GM21447 (cell line): ENCODE data around the gene METTL24.
"Not testable (repeated sequence)": the region's sequence is repeated elsewhere in the genome, so short reads cannot be mapped to it uniquely, and the experiment has no call there.

ENCODE experiments used
- ATAC-seq: cut with Tn5 transposase; IDR thresholded peaks from one replicate; pipeline ENCODE4 v1.9.1; 2021; ENCODE audit not compliant: unreplicated experiment

The METTL24 gene

DNA sequence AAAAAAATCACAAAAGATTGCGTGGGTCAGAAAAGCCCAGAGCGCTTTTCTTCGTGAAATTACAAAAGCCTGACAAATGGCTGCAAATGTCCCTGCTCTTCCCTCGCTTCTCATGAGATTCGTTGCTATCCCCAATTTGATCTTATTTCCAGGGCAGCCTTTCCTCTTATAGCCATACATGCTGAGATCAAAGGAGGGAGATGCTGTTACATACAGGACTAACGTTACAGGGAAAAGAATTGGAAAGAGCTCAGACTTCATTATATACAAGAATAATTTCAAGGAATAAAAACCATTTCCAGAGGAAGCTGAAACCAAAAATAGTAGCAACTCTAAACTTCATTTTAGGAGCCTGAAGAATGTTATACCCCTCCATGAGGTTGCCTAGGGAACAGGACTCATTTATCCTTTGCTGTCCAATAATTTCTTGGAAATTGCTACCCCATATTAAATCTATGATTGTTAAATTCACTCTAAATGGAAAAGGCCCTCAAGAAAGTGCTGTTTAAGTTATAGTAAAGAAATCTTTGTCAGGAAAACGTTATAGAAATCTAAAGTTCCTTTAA is 81.0 kb downstream of the METTL24 start:
- no peak for ATAC-seq

GRCh38 chr6:110272781-110273180 is 85.4 kb downstream of the METTL24 start:
- not testable (repeated sequence) for ATAC-seq

GRCh38 chr6:110271732-110272022 is 86.5 kb downstream of the METTL24 start:
- no peak for ATAC-seq

DNA sequence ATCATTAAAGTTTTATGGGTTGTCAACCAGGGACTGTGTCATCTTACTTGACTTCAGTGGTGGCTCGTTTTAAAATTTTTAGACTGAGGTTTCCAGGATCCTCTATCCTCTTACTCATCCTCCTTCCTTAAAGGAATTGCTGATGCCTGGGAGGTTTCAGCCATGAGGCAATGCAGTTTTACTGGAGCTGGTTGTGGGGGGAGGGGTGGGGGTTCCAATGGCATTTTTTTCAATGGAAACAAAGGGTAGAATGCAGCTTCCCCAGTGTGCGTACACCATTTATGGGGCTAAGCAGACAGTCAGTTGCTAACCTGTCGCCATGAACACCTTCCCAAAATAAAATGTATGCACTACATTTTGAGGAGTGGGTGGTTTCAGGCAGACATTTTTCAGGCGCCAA is 88.0 kb downstream of the METTL24 start:
- no peak for ATAC-seq

- no peak for ATAC-seq
Observed at GRCh38 chr6:110269623-110270022, 88.5 kb downstream of the METTL24 start.

- ATAC-seq: no peak
Observed at GRCh38 chr6:110266996-110267395, 91.2 kb downstream of the METTL24 start.

- ATAC-seq: no peak
Observed at GRCh38 chr6:110265273-110265672, 92.9 kb downstream of the METTL24 start.

DNA sequence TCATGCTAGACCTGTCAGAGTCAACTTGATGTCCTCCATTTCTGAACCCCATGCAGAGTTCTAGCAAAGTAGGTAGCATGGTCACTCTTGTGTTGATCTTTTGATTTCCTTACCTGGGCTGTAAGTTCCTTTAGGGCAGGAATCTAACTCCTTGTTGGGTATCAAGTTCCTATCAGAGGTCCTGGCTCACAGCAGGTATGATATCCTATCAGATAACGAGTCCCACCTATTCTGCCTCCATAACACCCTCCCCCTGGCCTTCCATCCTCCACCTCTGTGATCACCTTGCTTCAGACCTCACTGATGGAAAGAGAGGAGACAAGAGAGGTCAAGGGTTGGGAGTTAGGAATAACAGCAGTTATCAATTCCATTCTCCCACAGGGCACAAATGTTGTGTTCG is 101.8 kb downstream of the METTL24 start:
- no peak for ATAC-seq

DNA sequence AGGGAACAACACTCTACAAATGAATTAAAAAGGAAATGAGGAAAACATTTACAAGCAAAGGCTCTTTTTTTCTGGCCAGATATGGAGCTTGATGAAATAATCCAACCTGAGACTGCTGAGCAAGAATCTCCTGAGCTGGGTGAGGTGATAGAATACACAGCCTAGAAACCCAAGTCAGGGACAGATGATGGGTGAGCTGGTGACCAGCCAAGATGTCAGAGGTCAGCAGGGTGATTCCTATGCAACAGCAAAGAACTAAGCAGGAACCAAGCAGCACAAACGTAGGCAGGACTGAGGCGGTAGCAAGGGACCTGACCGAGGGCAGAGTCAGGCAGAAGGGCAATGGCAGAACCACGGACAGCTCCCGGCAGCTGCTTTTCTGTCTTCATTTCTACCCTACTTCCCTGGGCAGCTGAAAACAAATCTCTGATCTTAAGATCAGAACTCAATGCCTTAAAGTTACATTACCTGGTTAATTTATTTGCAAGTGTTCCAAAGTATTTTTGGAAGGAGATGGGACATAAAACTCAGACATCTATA is 102.9 kb downstream of the METTL24 start:
- no peak for ATAC-seq

DNA sequence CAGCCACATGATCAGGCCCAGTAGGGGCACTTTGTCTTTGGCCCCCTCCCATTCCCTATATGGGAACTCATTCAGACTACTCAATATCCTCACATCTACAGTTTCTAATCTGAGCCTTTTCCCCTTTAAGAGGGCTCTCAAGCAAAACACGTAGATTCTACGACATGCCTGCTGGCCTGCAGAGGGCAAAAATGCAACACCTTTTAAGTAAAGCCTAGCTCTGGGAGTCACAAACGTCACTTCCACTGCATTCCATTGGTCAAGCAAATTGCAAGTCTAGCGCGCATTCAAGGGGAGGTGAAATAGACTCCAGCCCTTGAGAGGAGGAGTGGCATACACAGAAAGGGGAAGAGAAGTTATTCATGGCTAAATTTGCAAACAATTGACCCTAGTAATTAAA is 107.3 kb downstream of the METTL24 start:
- ATAC-seq: no peak

- ATAC-seq: no peak
Observed at GRCh38 chr6:110250058-110250457, 108.1 kb downstream of the METTL24 start.

DNA sequence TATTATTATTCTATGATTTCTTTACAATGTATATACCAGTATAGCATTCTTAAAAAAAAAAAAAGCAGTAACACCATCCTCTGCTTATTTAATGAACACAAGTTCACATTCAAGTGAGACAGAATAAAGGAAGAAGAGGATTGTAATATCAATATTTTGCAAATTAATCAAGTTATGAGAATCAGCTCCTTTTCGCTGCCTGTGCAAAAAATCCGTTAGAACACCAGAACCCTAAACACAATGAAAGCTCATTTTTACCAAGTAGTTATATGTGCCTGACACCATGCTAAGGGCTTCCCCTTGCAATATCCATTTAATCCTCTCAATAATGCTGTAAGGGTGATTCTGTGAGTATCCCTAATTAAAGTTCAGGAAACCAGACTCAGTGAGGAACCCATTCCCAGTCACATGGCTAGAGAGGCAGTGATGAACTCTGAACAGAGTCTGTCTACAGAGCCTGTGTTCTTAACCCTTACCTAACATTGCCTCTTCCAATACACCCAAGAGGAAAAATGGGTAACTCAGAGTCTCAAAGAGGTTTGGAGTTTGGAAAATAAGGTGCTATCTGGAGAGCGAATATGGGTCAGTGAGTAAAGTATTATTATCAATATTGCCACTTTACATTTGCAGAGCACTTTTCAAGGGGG is 111.1 kb downstream of the METTL24 start:
- ATAC-seq: no peak

GRCh38 chr6:110246378-110246777 is 111.8 kb downstream of the METTL24 start:
- ATAC-seq: no peak

- not testable (repeated sequence) for ATAC-seq
Observed at GRCh38 chr6:110244621-110245020, 113.5 kb downstream of the METTL24 start.

- no peak for ATAC-seq
Observed at GRCh38 chr6:110239526-110240274, 118.4 kb downstream of the METTL24 start.

- not testable (repeated sequence) for ATAC-seq
Observed at GRCh38 chr6:110236007-110236406, 122.1 kb downstream of the METTL24 start.

GRCh38 chr6:110233770-110234374 is 124.3 kb downstream of the METTL24 start:
- peak; percentile 99 for ATAC-seq

- no peak for ATAC-seq
Observed at GRCh38 chr6:110232450-110232849, 125.7 kb downstream of the METTL24 start.

DNA sequence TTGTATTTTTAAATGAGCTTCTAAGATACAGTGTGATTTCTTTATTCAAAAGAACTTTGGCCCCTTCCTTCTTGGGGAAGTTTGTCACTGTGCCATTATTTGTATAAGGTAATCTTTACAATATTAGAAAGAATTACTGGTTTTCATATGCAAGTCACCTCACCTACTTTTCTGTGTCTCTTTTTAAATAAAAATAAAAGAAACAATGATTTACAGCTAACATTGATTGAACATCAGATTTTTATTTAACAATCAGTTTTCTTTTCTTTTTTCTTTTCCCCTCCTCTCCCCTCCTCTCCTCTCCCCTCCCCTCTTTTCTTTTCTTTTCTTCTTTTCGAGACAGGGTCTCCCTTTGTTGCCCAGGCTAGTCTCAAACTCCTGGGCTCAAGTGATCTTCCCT is 131.9 kb downstream of the METTL24 start:
- ATAC-seq: no peak

- no peak for ATAC-seq
Observed at GRCh38 chr6:110221738-110222137, 136.4 kb downstream of the METTL24 start.

DNA sequence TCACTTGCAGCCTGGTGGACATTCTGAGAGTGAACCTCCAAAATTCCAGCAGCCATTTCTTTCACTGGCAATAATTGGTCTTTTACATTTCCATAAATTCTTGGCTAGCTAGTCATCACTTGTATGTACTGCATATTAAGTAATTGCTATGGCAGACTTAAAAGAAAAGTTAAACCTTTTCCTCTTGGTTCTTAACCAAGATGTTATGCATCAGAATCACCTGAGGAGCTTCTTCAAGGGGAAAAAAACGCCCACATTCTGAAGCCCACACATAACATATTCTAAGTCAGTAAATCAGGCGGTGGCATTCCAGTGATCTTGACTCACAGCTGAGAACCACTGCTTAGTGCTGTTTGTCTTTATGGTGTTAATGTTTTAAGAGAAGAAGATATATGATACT is 140.9 kb downstream of the METTL24 start:
- no peak for ATAC-seq

DNA sequence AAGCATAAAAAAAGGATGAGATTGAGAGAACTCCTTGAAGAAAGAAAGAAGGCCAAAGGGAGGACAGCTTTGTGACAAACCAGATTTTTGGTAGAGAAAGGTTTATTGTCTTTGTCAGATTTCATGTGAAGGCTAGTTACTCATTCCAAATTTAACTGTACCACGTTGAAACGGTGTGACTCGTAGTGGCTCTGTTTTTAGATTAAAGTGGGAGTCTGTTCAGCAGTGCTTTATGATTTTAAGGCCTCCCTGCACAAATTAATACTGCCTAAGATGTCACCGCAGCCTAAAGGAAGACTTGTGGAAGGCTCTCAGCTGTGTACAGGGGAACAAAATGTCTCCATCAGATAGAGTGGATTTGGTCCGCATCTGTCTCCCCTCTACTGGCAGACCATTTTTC is 142.0 kb downstream of the METTL24 start:
- ATAC-seq: no peak
